NCI-H1417 treated with DMSO at 0.1 percent for 48 hours (cell line): Measurements from ENCODE around the gene ACBD7.

Experiments
- DNase-seq: peaks from one replicate; lab custom pipeline; 2025; lab: John Stamatoyannopoulos, UW

The ACBD7 gene

GRCh38 chr10:15091418-15091817 lies 2.8 kb upstream of the ACBD7 start:
- no peak for DNase-seq

GRCh38 chr10:15084502-15084922 lies 4.1 kb downstream of the ACBD7 start:
- DNase-seq = no peak

DNA sequence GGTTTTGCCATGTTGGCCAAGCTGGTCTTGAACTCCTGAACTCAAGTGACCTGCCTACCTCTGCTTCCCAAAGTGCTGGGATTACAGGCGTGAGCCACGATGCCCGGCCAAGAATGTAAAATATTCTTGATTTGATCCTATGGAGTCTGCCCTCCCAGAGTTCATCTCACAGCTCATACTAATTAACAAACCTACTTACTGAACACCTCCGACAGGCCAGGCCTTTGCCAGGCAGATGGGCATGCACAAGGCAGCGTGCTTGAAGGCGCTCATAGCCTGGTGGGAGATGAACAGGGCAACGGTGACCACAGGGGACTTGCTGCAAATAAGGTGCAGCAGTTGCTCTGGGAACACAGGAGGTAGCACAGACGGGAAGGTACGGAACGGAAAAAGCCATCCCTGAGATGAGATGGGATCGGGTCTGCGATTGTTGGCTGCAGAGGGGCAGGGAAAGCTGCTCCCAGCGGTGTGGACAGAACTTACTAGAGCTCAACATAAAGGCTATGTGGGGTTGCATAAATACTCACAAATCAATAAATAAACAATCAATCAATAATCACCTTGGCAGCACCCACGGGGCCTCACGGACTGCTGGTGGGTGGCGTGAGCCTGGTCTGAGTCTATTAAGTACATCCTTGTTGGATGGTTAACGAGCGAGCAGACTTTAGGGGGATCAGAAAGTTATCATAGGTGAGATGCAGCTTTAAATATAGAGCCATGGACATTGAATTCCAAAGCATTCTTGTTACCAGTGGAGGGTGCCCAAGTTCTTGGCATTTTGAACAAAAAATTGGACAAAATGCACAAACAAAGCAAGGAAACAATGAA lies 4.7 kb downstream of the ACBD7 start:
- DNase-seq = no peak

GRCh38 chr10:15075421-15075820 lies 13.2 kb downstream of the ACBD7 start:
- no peak for DNase-seq

- DNase-seq = no peak
These were observed 16.2 kb downstream of the ACBD7 start for GRCh38 chr10:15072358-15072757.

- no peak for DNase-seq
These were observed 19.3 kb downstream of the ACBD7 start for GRCh38 chr10:15069230-15069629.

DNA sequence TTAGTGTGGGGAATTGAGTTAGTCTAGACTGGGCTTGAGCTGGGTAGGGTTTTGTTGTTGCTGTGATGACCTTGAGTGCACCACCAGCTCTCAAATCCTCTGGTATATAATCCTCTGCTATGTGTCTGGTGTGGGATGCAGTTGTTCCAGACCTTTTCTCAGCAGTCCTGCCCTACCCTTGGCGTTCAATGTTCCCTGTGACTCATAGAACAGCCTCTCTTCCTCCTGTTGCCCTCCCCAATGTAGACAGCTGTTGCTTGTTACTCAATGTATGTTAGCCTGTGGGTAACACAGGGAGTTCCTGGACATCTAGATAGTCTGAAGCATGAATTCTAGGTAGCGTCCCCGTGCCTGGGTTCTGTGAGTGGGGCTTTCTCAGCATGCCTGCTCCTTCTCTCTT lies 19.8 kb downstream of the ACBD7 start:
- no peak for DNase-seq

- DNase-seq = no peak
These were observed 21.4 kb downstream of the ACBD7 start for GRCh38 chr10:15067154-15067553.

- DNase-seq = no peak
These were observed 27.9 kb downstream of the ACBD7 start for GRCh38 chr10:15060638-15061037.

- no peak for DNase-seq
These were observed 28.7 kb downstream of the ACBD7 start for GRCh38 chr10:15059914-15060313.

- DNase-seq = no peak
These were observed 29.9 kb downstream of the ACBD7 start for GRCh38 chr10:15058689-15059088.

GRCh38 chr10:15053061-15053460 lies 35.5 kb downstream of the ACBD7 start:
- no peak for DNase-seq

DNA sequence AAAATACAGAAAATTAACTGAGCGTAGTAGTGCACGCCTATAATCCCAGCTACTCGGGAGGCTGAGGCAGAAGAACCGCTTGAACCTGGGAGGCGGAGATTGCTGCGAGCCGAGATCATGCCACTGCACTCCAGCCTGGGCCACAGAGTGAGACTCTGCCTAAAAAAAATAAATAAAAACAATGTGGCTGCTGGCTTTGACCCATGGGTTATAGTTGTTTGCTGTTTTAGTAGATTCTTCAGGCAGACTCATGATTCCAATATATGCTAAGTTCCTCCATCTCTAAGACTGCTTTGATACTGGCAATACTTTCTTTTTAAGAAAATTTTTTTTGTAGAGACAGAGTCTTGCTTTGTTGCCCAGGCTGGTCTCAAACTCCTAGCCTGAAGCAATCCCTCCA lies 36.5 kb downstream of the ACBD7 start:
- no peak for DNase-seq

DNA sequence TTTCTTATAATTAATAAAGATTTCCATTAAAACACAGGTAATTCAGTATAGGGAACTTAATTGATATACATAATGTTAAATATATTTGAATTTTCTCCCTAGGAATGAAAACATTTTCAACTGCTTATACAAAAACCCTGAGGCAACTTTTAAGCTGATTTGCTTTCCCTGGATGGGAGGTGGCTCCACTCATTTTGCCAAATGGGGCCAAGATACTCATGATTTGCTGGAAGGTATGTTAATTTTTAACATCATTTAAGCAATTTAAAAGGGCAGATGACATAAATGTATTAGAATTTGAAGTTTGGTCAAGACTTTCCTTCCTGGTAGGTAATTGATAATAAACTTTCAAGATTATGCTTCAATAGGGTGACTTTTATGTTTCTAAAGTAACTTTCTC lies 39.0 kb downstream of the ACBD7 start:
- no peak for DNase-seq

- no peak for DNase-seq
These were observed 42.0 kb downstream of the ACBD7 start for GRCh38 chr10:15046626-15047025.

DNA sequence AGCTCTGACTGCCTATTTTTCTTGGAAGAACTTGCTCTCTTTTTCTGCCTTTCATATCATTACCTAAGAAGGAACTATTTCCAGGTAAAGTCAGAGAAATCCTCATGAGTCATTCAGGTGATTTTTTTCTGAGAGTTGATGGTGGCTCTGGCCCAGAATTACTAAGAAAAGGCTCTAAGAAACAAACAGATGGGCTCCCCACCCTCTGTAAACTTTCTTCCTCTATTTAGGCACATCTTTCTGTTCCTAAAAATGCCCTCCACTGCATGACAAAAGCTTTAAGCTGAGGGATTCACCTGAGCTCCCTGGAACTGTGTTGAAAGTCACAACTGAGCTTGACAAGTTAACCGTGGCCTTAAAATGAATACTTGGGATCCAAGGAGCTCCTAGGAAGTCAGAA lies 43.2 kb downstream of the ACBD7 start:
- no peak for DNase-seq

DNA sequence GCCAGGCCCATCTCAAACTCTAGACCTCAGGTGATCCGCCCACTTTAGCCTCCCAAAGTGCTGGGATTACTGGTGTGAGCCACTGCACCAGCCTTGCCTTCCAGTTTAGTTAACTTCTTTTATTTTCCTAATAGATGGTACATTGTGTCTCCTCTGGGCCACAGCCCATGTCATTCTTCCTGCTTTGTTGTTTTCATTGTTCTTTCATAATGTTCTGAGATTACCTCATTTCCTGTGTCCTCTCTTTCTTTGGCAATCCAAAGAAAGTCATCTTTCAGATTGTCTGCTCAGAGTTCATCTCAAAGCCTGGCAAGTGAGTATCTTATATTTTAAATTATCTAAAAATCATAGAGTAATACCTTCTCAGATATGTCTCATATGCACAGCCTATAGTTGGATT lies 44.9 kb downstream of the ACBD7 start, which contains the start of gene OLAH:
OLAH (plus strand) TSS at position 270 of the 400 bp plus-strand sequence. CDS start 3,346 bp downstream, outside the sequence.
- DNase-seq = no peak

DNA sequence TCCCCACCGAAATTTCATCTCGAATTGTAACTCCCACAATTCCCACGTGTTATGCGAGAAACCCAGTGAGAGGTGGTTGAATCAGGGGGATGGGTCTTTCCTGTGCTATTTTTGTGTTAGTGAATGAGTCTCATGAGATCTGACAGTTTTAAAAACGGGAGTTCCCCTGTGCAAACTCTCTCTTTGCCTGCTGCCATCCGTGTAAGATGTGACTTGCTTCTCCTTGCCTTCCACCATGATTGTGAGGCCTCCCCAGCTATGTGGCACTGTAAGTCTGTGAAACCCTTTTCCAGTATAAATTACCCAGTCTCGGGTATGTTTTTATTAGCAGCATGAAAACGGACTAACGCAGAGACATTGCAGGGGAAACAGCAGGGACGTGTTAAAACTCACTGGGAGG lies 50.2 kb downstream of the ACBD7 start:
- no peak for DNase-seq

DNA sequence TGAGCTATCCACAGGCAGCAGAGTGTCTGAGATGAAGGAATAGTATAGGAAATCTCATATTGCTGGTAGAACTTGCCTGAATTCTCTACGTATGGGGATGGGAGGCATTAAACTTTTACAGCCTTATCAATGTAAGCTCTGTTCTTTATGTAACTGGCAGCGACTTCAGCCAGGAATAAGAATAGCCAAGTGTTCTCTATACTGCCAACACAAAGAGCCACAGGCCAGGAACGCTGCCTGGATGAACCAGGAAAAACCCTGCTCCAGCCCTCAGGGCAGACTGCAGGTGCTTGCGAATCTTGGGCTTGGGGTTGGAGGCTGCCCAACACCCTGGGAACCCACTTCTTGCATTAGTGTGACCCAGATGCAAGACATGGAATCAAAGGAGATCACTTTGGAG lies 50.9 kb downstream of the ACBD7 start:
- DNase-seq = no peak

- DNase-seq = no peak
These were observed 52.9 kb downstream of the ACBD7 start for GRCh38 chr10:15035385-15036301.

- DNase-seq = no peak
These were observed 60.8 kb downstream of the ACBD7 start for GRCh38 chr10:15027741-15028140.
